ENCODE results near the gene VDR.
A peak's percentile ranks its signal among the peaks of the same experiment; 100 is the strongest.

The VDR gene

GRCh38 chr12:47939009-47939601 is 34.3 kb upstream of the VDR start:
- H3K4me1 ChIP-seq (ENCODE audit: insufficient read depth, low read length) = peaks cover 3% of the 10 kb centered on the region; the same call in 1 of the 2 replicates
- no peaks in the 10 kb centered on the region; the same call in 1 of the 2 replicates for H4K20me1 ChIP-seq (ENCODE audit: insufficient read depth, low read length)
- no peak overlapping the region for H2AFZ ChIP-seq (ENCODE audit: low read depth, low read length)
- no peak overlapping the region for H3K4me3 ChIP-seq (ENCODE audit: low read depth in 1 of 2, low read length in 2 of 2)
- DNase-seq = no peak
- H3K27me3 ChIP-seq (ENCODE audit: insufficient read depth, low read length, poor library complexity) = peaks cover 8% of the 10 kb centered on the region
- H3K27ac ChIP-seq (ENCODE audit: low read length) = no peak overlapping the region
- no peaks in the 10 kb centered on the region for H3K79me2 ChIP-seq (ENCODE audit: insufficient read depth, low read length)
- no peak overlapping the region for H3K9ac ChIP-seq (ENCODE audit: low read depth, low read length)
- no peaks in the 10 kb centered on the region for H3K9me3 ChIP-seq (ENCODE audit: insufficient read depth, low read length, severe bottlenecking)
- no peak for ATAC-seq (ENCODE audit: insufficient read depth, low read depth)
- no peak overlapping the region for H3K4me2 ChIP-seq (ENCODE audit: insufficient read depth, low read length)
- no peaks in the 10 kb centered on the region for H3K36me3 ChIP-seq (ENCODE audit: insufficient read depth, low read length)
- TF ChIP-seq CTCF (IDR thresholded peaks at IDR 0.05; ENCODE audit: borderline replicate concordance, extremely low read depth, low read length, poor library complexity, severe bottlenecking) = no peak
- no peak for TF ChIP-seq EZH2 (IDR thresholded peaks at IDR 0.05; ENCODE audit: borderline replicate concordance, low read depth, low read length, severe bottlenecking)

GRCh38 chr12:47938594-47938993 is 33.8 kb upstream of the VDR start:
- no peaks in the 10 kb centered on the region for H3K36me3 ChIP-seq (ENCODE audit: insufficient read depth, low read length)

DNA sequence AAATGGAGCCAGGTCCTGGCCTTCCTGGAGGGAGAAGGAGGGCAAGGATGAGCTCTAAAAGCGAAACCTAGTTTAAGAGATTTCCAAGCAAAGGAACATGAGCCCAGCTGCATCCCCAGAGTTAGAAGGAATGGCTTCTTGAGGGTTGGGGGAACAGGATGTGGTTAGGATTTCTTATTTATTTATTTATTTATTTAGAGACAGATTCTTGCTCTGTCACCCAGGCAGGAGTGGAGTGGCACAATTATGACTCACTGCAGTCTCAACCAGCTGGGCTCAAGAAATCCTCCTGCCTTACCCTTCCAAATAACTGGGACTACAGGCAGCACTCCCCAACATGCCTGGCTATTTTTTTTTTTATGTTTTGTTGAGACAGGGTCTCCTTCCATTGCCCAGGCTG is 33.3 kb upstream of the VDR start:
- DNase-seq (peak; percentile 12), ATAC-seq (ENCODE audit: insufficient read depth, low read depth) (peak; percentile 71)
- H3K9ac ChIP-seq (ENCODE audit: low read depth, low read length) = no peak overlapping the region
- H2AFZ ChIP-seq (ENCODE audit: low read depth, low read length) = no peak overlapping the region
- no peaks in the 10 kb centered on the region for H3K9me3 ChIP-seq (ENCODE audit: insufficient read depth, low read length, severe bottlenecking)
- H3K4me3 ChIP-seq (ENCODE audit: low read depth in 1 of 2, low read length in 2 of 2) = no peak overlapping the region
- H3K4me2 ChIP-seq (ENCODE audit: insufficient read depth, low read length) = no peak overlapping the region
- TF ChIP-seq EZH2 (IDR thresholded peaks at IDR 0.05; ENCODE audit: borderline replicate concordance, low read depth, low read length, severe bottlenecking) (no peak), CTCF (IDR thresholded peaks at IDR 0.05; ENCODE audit: borderline replicate concordance, extremely low read depth, low read length, poor library complexity, severe bottlenecking) (no peak)
- no peaks in the 10 kb centered on the region for H3K36me3 ChIP-seq (ENCODE audit: insufficient read depth, low read length)
- no peaks in the 10 kb centered on the region for H3K79me2 ChIP-seq (ENCODE audit: insufficient read depth, low read length)
- no peaks in the 10 kb centered on the region; the same call in 1 of the 2 replicates for H4K20me1 ChIP-seq (ENCODE audit: insufficient read depth, low read length)
- H3K27me3 ChIP-seq (ENCODE audit: insufficient read depth, low read length, poor library complexity) = peaks cover 8% of the 10 kb centered on the region
- no peak overlapping the region for H3K27ac ChIP-seq (ENCODE audit: low read length)
- H3K4me1 ChIP-seq (ENCODE audit: insufficient read depth, low read length) = peaks cover 3% of the 10 kb centered on the region; the same call in 1 of the 2 replicates

More at GRCh38 chr12:47938594-47938993, 33.8 kb upstream of the VDR start:
- no peaks in the 10 kb centered on the region for H3K79me2 ChIP-seq (ENCODE audit: insufficient read depth, low read length)
- no peak for ATAC-seq (ENCODE audit: insufficient read depth, low read depth)
- no peak overlapping the region for H3K9ac ChIP-seq (ENCODE audit: low read depth, low read length)
- H3K4me3 ChIP-seq (ENCODE audit: low read depth in 1 of 2, low read length in 2 of 2) = no peak overlapping the region
- no peak overlapping the region for H3K27ac ChIP-seq (ENCODE audit: low read length)
- no peak overlapping the region for H2AFZ ChIP-seq (ENCODE audit: low read depth, low read length)
- DNase-seq = no peak
- no peaks in the 10 kb centered on the region; the same call in 1 of the 2 replicates for H4K20me1 ChIP-seq (ENCODE audit: insufficient read depth, low read length)
- H3K4me1 ChIP-seq (ENCODE audit: insufficient read depth, low read length) = peaks cover 3% of the 10 kb centered on the region; the same call in 1 of the 2 replicates
- no peaks in the 10 kb centered on the region for H3K9me3 ChIP-seq (ENCODE audit: insufficient read depth, low read length, severe bottlenecking)
- no peak overlapping the region for H3K4me2 ChIP-seq (ENCODE audit: insufficient read depth, low read length)
- no peak for TF ChIP-seq CTCF (IDR thresholded peaks at IDR 0.05; ENCODE audit: borderline replicate concordance, extremely low read depth, low read length, poor library complexity, severe bottlenecking)
- TF ChIP-seq EZH2 (IDR thresholded peaks at IDR 0.05; ENCODE audit: borderline replicate concordance, low read depth, low read length, severe bottlenecking) = no peak
- peaks cover 8% of the 10 kb centered on the region for H3K27me3 ChIP-seq (ENCODE audit: insufficient read depth, low read length, poor library complexity)

Data from DND-41 (cell line).